Endodermal cell (in vitro differentiated cells): Measurements from ENCODE around the gene NOTCH4. TPM values are rescaled to one million over a fixed set of nuclear protein-coding genes. Genes with fewer than 3 reads are reported as not detected.

ENCODE experiments used
- DNase-seq: peaks from one replicate; pipeline ENCODE4 v3.0.0-alpha.2; 2017
- H3K27ac ChIP-seq: 2 replicates; pipeline ENCODE4 v1.5.1; 2013; ENCODE audit warnings: mild to moderate bottlenecking, low read depth, low read length, moderate library complexity
- H3K27me3 ChIP-seq: 2 replicates; pipeline ENCODE4 v1.6.1; 2013; ENCODE audit warnings: mild to moderate bottlenecking, low read length, moderate library complexity; ENCODE audit not compliant: insufficient read depth, control insufficient read depth, poor library complexity, severe bottlenecking
- H3K36me3 ChIP-seq: 2 replicates; pipeline ENCODE4 v1.7.0; 2013; ENCODE audit warnings: mild to moderate bottlenecking, low read length, moderate library complexity; ENCODE audit not compliant: control insufficient read depth, insufficient read depth
- H3K4me1 ChIP-seq: one replicate; pipeline ENCODE4 v1.7.0; 2013; ENCODE audit warnings: low read length; ENCODE audit not compliant: control insufficient read depth, insufficient read depth
- H3K4me3 ChIP-seq: 2 replicates; pipeline ENCODE4 v1.5.1; 2013; ENCODE audit warnings: mild to moderate bottlenecking, low read length, moderate library complexity
- H3K9ac ChIP-seq: 2 replicates; pipeline ENCODE4 v1.6.1; 2013; ENCODE audit warnings: mild to moderate bottlenecking, low read length, moderate library complexity; ENCODE audit not compliant: poor library complexity, severe bottlenecking; ENCODE audit errors: extremely low read depth
- H3K9me3 ChIP-seq: 2 replicates; pipeline ENCODE4 v1.6.1; 2013; ENCODE audit warnings: mild to moderate bottlenecking, low read length, moderate library complexity; ENCODE audit not compliant: control insufficient read depth
- H3K27ac Mint-ChIP-seq: 2 replicates; pipeline ENCODE4 v1.8.0; 2020; ENCODE audit warnings: mixed read lengths
- H3K27me3 Mint-ChIP-seq: 2 replicates; pipeline ENCODE4 v1.8.0; 2021; ENCODE audit warnings: mild to moderate bottlenecking, mixed read lengths; ENCODE audit not compliant: insufficient read depth
- H3K36me3 Mint-ChIP-seq: 2 replicates; pipeline ENCODE4 v1.8.0; 2020; ENCODE audit warnings: low read depth, mixed read lengths
- H3K4me1 Mint-ChIP-seq: 2 replicates; pipeline ENCODE4 v1.8.0; 2020; ENCODE audit warnings: mixed read lengths
- H3K4me3 Mint-ChIP-seq: 2 replicates; pipeline ENCODE4 v1.8.0; 2020; ENCODE audit warnings: mild to moderate bottlenecking, moderate library complexity, mixed read lengths
- H3K9me3 Mint-ChIP-seq: 2 replicates; pipeline ENCODE4 v1.8.0; 2020; ENCODE audit warnings: mild to moderate bottlenecking, mixed read lengths
- WGBS, 2 experiments: methylation state at CpG; one replicate each; pipeline versions ENCODE4 v1.1.5 to v1.1.7; 2013; ENCODE audit warnings: missing lambda C conversion rate in 2 of 2, mixed read lengths in 1 of 2; ENCODE audit not compliant: insufficient coverage in 1 of 2, insufficient read length in 1 of 2; 5-methylcytosine and 5-hydroxymethylcytosine counted together
- total RNA-seq, 2 donors: library from RNA; stranded (reverse); fragmentation: NEBNext Ultra II Directional in 1 of 2; extraction: Animal tissue kit (Norgen Biotek cat#: 25700) in 1 of 2; gene quantifications; 2 replicates in 1 of 2; 3 replicates in 1 of 2; pipeline ENCODE4 v1.2.1, GENCODE V29; 2021
- TF ChIP-seq, protein P1 (sequence below): fragments of 200-600 bp; sonication (generic); conservative IDR thresholded peaks from 2 replicates; pipeline ENCODE4 v1.5.0; 2021; ENCODE audit warnings: antibody characterized with exemption, mild to moderate bottlenecking

NOTCH4 gene
- total RNA-seq, 2 donors from 2014 or later, result 2.1 to 2.5 TPM

DNA sequence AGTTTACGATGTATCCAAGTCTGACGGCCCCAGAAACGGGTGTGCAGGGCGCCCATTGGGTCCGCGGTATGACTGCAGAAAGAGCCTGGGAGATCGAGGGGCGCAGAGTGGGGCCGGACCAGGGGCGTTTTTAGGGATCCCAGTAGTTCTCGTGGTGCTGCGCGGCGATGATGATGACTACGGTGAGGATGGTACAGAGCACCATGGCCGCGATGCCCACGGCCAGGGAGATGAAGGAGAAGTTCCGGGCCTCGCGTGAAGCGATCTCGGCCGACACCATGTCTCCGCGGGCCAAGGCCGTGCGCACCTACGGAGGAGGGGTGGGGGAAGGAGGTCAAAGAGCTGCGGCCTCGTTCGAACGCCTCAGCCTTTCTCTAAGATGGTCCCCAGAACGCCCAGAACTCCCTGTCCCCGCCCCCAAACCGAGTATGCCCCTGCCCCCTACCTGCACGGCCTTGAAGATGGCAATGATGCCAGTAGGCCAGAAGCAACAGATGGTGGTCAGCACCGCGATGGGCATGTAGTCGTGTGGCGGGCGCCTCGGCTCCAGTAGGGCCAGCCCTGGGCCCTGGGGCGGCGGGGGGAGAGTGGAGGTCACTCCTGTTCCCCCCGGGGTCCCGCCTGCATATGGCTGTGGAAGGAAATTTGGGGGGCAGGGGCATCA, 74.6 kb downstream of the NOTCH4 start:
- Mint-ChIP-seq H3K4me3 (peak overlapping the region; percentile 27), H3K27ac (no peak overlapping the region), H3K27me3 (peaks cover 32% of the 10 kb centered on the region), H3K9me3 (no peaks in the 10 kb centered on the region), H3K36me3 (no peaks in the 10 kb centered on the region), H3K4me1 (peaks cover 56% of the 10 kb centered on the region)
- TF ChIP-seq, protein P1, sequence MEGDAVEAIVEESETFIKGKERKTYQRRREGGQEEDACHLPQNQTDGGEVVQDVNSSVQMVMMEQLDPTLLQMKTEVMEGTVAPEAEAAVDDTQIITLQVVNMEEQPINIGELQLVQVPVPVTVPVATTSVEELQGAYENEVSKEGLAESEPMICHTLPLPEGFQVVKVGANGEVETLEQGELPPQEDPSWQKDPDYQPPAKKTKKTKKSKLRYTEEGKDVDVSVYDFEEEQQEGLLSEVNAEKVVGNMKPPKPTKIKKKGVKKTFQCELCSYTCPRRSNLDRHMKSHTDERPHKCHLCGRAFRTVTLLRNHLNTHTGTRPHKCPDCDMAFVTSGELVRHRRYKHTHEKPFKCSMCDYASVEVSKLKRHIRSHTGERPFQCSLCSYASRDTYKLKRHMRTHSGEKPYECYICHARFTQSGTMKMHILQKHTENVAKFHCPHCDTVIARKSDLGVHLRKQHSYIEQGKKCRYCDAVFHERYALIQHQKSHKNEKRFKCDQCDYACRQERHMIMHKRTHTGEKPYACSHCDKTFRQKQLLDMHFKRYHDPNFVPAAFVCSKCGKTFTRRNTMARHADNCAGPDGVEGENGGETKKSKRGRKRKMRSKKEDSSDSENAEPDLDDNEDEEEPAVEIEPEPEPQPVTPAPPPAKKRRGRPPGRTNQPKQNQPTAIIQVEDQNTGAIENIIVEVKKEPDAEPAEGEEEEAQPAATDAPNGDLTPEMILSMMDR, result no peak
- DNase-seq, result no peak
- H3K4me1 ChIP-seq, result peaks cover 14% of the 10 kb centered on the region
- no peak overlapping the region for H3K4me3 ChIP-seq
- H3K9me3 ChIP-seq, result no peaks in the 10 kb centered on the region
- WGBS, 2 experiments, result 94% methylated on average over 29 to 47 of the region's 47 CpGs
- H3K27ac ChIP-seq, result no peak overlapping the region
- no peaks in the 10 kb centered on the region for H3K36me3 ChIP-seq
- H3K27me3 ChIP-seq, result no peaks in the 10 kb centered on the region
- H3K9ac ChIP-seq, result no peak overlapping the region

DNA sequence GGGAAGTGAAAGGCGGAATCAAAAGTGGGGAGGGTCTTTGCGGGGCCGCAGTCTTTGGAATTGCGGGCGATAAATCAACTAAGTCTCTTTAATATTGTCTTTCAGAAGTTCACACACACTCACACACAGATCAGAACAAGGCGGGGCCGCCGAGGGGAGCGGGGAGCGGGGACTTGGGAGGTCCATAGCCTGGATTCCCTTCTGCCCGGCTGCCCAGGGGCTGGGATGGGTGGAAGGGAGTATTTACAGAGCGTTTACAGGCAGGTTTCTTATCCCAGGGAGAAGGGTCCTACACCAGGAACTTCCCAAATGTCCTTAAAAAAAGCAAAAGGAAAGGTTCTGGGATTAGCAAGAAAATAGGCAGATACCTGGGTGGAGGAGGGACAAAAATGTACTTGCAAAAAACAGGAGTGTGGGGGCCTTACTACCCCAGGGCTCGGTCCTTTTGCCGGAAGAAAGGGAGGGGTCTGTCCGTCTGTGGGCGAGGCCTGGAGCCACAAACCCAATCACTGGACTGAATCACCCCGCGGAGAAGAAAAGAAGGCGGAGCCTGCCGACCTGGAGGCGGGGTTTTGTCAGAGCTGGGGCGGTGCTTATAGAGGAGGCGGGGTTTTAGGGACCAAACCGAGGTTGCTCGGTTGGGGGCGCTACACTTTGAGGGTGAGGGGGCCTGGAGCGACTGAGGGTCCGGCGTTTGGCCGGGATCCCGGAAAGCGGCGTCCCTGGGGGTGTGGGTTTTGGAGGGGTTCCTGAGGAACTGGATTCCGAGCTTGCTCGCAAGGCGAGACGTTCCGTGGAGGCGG, 75.4 kb downstream of the NOTCH4 start:
- no peak overlapping the region for H3K9ac ChIP-seq
- TF ChIP-seq, protein P1, result no peak
- no peaks in the 10 kb centered on the region for H3K36me3 ChIP-seq
- no peak overlapping the region for H3K4me3 ChIP-seq
- no peaks in the 10 kb centered on the region for H3K27me3 ChIP-seq
- Mint-ChIP-seq H3K27me3 (peaks cover 32% of the 10 kb centered on the region), H3K27ac (no peak overlapping the region), H3K4me3 (peak overlapping the region; percentile 27), H3K9me3 (no peaks in the 10 kb centered on the region), H3K36me3 (no peaks in the 10 kb centered on the region), H3K4me1 (peaks cover 56% of the 10 kb centered on the region)
- DNase-seq, result peak; percentile 94
- H3K4me1 ChIP-seq, result peaks cover 14% of the 10 kb centered on the region
- WGBS, 2 experiments, result 93 to 98% methylated on average over 11 to 39 of the region's 39 CpGs
- no peaks in the 10 kb centered on the region for H3K9me3 ChIP-seq
- H3K27ac ChIP-seq, result no peak overlapping the region

DNA sequence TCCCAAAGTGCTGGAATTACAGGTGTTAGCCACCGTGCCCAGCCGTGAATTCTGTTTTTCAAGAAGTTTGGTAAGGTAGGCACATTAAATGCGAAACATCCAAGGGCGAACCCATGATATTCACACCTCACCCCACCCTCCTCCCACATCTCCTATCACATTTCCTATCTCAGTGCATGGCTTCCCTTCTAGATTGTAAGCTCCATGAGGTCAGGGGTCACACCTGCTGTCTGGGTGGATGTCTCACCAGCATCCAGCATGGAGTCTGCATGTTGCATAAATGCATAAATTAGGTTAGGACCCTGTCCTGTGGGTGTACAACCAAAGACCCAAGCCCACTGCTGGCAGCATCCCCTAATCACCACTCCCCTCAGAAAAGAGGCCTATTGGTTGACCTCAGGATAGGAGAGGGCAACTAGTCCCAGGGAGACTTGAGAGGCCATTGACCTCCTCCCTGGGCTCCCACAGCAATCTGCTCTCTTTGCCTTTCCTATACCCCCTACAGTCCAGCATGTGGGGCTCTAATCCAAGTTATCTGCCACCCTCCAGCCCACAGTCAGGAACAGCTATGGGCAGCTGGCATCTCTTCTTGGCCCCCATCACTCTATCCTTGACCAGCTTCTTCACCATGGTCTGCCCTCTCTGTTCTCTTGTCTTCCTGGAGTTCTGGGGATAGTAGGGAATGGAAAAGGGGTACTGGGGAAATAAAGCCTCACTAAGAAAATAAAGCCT, 76.3 kb downstream of the NOTCH4 start:
- Histone ChIP-seq H3K27me3 (no peaks in the 10 kb centered on the region), H3K9ac (no peak overlapping the region), H3K9me3 (no peaks in the 10 kb centered on the region), H3K27ac (no peak overlapping the region), H3K36me3 (no peaks in the 10 kb centered on the region), H3K4me1 (peaks cover 9% of the 10 kb centered on the region), H3K4me3 (no peak overlapping the region)
- peaks cover 49% of the 10 kb centered on the region for H3K4me1 Mint-ChIP-seq
- WGBS, 2 experiments, result 87 to 88% methylated on average over 2 to 4 of the region's 4 CpGs
- TF ChIP-seq, protein P1, result no peak
- no peaks in the 10 kb centered on the region for H3K9me3 Mint-ChIP-seq
- no peak overlapping the region for H3K4me3 Mint-ChIP-seq
- H3K36me3 Mint-ChIP-seq, result no peaks in the 10 kb centered on the region
- no peak overlapping the region for H3K27ac Mint-ChIP-seq
- H3K27me3 Mint-ChIP-seq, result peaks cover 27% of the 10 kb centered on the region
- DNase-seq, result no peak
